SKM-1 (cell line): ENCODE results near the gene PRSS2.

Experiments used
- DNase-seq: peaks from one replicate; lab custom pipeline; 2025; ENCODE audit not compliant: unreplicated experiment; lab: John Stamatoyannopoulos, UW

PRSS2 gene

GRCh38 chr7:142784716-142785115, 13.9 kb downstream of the PRSS2 start:
- no peak for DNase-seq

DNA sequence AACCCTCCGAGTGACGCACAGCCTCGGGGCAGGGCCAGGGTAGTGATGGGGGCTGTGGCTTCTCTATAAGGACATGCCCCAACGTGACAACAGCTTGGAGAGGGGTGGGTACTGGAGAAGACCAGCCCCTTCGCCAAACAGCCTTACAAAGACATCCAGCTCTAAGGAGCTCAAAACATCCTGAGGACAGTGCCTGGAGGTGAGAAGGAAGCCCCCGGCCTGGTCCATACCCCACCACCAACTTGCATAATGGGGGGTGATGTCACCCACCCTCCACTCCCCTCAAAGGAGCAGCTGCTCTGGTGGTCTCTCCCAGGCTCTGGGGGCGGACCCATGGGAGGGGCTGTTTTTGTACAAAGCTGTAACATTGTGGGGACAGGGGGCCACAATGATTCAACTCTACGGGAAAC, 15.1 kb downstream of the PRSS2 start:
- DNase-seq: no peak

- no peak for DNase-seq
Measured at GRCh38 chr7:142787034-142787768, 16.4 kb downstream of the PRSS2 start.

GRCh38 chr7:142787783-142788182, 17.0 kb downstream of the PRSS2 start:
- no peak for DNase-seq

DNA sequence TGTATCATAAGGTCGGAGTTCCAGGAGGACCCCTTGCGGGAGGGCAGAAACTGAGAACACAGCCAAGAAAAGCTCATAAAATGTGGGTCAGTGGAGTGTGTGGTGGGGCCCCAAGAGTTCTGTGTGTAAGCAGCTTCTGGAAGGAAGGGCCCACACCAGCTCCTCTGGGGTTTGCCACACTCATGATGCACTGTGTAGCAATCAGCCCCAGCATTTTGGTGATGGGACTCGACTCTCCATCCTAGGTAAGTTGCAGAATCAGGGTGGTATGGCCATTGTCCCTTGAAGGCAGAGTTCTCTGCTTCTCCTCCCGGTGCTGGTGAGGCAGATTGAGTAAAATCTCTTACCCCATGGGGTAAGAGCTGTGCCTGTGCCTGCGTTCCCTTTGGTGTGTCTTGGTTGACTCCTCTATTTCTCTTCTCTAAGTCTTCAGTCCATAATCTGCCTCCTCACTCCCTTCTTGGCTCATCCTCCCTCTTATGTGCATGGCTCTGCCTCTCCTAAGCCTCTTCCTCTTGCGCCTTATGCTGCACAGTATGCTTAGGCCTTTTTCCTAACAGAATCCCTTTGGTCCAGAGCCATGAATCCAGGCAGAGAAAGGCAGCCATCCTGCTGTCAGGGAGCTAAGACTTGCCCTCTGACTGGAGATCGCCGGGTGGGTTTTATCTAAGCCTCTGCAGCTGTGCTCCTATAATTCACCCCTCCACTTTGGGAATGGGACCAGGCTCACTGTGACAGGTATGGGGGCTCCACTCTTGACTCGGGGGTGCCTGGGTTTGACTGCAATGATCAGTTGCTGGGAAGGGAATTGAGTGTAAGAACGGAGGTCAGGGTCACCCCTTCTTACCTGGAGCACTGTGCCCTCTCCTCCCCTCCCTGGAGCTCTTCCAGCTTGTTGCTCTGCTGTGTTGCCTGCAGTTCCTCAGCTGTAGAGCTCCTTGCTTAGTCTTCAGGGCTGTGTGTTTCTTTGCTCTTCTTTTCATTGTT, 17.8 kb downstream of the PRSS2 start:
- DNase-seq: no peak

GRCh38 chr7:142789441-142789840, 18.7 kb downstream of the PRSS2 start:
- DNase-seq: no peak

GRCh38 chr7:142790056-142790455, 19.3 kb downstream of the PRSS2 start:
- DNase-seq: no peak

DNA sequence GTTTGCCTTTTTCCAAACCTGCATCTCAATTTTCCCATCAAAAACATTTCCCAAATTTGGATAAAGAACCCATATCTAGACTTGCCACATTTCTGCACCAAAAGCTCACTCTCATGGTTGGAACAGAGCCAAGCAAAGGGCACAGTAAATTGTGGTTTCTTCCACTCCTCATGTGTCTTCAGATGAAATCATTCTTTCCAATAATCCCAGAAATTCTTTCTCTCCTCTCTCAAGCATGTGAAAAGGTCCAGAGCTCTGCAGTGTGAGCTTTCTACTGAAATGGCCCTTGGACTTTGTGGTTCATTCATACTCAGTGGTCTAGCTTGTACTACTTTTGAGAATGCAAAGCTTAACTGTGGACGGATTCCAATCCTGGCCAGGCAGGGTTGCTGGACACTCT, 19.8 kb downstream of the PRSS2 start:
- no peak for DNase-seq

DNA sequence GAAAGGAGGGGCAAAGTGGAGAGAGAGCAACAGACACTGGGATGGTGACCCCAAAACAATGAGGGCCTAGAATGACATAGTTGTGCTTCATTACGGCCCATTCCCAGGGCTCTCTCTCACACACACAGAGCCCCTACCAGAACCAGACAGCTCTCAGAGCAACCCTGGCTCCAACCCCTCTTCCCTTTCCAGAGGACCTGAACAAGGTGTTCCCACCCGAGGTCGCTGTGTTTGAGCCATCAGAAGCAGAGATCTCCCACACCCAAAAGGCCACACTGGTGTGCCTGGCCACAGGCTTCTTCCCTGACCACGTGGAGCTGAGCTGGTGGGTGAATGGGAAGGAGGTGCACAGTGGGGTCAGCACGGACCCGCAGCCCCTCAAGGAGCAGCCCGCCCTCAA, 20.7 kb downstream of the PRSS2 start:
- DNase-seq: no peak

DNA sequence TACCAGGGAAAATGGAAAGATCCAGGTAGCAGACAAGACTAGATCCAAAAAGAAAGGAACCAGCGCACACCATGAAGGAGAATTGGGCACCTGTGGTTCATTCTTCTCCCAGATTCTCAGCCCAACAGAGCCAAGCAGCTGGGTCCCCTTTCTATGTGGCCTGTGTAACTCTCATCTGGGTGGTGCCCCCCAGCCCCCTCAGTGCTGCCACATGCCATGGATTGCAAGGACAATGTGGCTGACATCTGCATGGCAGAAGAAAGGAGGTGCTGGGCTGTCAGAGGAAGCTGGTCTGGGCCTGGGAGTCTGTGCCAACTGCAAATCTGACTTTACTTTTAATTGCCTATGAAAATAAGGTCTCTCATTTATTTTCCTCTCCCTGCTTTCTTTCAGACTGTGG, 21.4 kb downstream of the PRSS2 start:
- no peak for DNase-seq

DNA sequence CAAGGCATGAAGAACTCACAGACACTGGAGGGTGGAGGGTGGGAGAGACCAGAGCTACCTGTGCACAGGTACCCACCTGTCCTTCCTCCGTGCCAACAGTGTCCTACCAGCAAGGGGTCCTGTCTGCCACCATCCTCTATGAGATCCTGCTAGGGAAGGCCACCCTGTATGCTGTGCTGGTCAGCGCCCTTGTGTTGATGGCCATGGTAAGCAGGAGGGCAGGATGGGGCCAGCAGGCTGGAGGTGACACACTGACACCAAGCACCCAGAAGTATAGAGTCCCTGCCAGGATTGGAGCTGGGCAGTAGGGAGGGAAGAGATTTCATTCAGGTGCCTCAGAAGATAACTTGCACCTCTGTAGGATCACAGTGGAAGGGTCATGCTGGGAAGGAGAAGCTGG, 21.8 kb downstream of the PRSS2 start:
- no peak for DNase-seq

DNA sequence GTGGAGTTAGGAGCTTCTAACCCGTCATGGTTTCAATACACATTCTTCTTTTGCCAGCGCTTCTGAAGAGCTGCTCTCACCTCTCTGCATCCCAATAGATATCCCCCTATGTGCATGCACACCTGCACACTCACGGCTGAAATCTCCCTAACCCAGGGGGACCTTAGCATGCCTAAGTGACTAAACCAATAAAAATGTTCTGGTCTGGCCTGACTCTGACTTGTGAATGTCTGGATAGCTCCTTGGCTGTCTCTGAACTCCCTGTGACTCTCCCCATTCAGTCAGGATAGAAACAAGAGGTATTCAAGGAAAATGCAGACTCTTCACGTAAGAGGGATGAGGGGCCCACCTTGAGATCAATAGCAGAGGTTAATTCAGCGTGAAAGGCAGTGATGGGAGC, 22.4 kb downstream of the PRSS2 start:
- no peak for DNase-seq

DNA sequence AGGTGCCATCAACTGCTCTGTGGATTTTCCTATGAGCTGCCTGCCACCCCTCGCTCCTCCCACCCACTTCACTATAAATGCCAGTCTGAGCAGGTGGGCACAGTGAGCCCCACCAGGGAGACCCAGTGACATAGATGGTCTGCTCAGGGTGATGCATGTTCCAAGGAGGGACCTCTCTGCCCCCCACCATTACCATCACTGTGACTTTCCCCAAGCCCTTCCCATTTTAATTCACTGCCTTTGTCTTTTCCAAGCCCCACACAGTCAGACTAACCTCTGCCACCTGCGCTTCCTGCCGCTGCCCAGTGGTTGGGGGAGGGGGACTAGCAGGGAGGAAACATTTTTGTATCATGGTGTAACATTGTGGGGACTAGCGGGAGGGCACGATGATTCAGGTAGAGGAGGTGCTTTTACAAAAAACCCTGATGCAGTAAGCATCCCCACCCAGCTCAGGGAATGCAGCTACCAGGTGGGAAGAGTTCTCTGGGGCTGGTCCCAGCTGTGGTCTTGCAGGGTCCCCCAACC, 24.6 kb downstream of the PRSS2 start:
- no peak for DNase-seq

GRCh38 chr7:142796001-142796500, 25.3 kb downstream of the PRSS2 start:
- DNase-seq: no peak

- no peak for DNase-seq
Measured at GRCh38 chr7:142796501-142797390, 26.0 kb downstream of the PRSS2 start.

DNA sequence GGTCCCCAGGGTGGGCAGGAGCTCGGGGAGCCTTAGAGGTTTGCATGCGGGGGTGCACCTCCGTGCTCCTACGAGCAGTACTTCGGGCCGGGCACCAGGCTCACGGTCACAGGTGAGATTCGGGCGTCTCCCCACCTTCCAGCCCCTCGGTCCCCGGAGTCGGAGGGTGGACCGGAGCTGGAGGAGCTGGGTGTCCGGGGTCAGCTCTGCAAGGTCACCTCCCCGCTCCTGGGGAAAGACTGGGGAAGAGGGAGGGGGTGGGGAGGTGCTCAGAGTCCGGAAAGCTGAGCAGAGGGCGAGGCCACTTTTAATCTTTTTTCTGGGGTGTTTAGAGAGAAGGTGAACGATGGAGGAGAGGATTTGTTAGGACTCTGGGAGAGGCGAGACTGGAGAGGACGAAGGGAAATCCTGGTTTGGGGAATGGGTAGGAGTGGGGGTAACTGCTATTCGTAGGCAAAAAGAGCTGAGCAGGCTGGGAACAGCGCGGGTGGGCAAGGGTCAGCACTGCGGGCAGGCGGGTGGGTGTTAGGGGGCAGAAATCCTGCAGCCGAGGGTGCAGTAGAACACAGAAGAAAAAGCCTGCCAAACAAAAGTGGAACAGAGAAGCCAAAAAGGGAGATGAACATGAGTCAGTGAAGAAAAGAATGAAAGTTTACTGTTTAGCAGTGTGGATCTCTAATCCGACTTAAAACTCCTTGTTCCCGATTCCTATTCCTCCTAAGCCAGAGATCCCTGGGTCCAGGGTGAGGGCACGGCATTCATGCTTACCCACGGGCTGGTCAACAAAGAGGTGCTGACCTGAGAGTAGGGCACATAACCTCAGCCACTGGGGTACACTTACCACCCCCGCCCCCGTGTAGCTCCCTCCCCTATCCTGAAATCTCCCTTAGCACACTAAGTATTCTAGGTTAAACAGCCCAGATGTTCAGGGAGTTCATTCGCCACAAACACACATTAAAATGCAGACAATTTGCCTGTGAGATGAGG, 26.9 kb downstream of the PRSS2 start:
- DNase-seq: no peak

DNA sequence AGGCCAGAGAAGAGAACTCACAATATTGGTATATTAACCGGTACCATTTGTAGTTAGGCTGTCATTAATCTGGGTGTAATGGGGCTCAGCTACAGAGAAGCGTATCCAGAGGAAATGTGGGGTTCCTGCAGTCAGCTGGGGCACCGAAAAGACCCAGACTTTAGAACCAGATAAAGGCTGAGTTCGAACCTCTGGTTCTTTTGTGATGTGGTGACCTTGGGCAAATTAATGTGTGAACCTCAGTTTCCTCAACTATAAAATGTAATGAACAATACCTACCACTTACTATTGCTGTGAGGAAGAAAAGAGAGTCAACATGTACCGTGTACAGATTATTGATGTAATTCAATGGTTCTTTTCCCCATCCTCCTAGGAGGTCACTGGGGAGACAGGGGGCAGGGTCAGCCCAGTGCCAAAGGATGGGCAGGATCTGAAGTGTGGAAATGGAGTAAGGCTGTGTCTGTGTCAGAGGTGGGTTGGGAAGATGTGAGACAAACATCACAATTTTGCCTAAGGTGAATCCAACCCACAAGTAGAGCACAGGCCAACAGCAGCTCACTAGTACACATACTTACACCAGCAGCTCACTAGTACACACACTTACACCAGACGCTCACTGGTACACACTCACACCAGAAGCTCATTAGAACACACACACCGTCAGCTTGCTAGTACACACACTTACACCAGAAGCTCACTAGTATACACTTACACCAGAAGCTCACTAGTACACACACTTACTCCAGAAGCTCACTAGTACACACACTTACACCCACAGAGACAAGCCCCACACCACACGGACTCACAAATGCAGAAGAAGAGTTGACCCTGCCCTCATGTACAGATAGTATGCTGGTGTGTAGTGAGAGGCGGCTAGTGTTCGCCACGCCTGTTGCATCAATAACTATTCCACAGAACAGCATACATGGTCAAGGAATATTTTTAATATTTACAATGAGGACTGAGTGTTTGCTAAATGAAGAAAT, 28.0 kb downstream of the PRSS2 start:
- DNase-seq: no peak

DNA sequence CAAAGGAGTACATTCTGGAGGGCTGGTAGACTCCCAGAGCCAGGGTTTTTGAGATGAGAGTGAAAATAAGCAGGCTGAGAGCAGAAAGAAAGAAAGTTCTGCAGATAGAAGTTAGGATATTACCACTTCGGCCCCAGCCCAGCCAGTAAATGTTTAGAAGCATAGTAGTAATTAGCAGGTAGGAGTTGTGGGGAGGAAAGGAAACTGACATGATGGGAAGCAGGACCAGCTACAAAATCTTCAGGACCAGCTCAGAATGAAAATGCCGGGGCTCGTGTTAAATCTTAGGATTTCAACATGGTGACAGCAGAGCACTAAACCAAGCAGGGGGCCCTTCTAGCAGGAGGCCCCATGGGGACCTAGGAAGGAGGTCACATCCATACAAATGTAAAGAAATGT, 28.7 kb downstream of the PRSS2 start:
- no peak for DNase-seq
